HepG2 (cell line): ENCODE measurements around the gene PTPN2. TPM values are rescaled to one million over a fixed set of nuclear protein-coding genes. Genes with fewer than 3 reads are reported as not detected.

ENCODE experiments used
- ATAC-seq: fragments of 200-7000 bp; cut with Tn5 transposase; 3 replicates; pipeline ENCODE4 v1.9.1; 2020; ENCODE audit warnings: mild to moderate bottlenecking, moderate library complexity
- BruUV-seq: library from RNA; stranded (reverse); fragments of 400-500 nt; replicated peaks from 2 replicates; lab custom pipeline; 2021; lab: Mats Ljungman, UMichigan
- CTCF ChIA-PET: fragments of 300-600 bp; formaldehyde crosslinking; extraction: SDS; loops from one replicate; lab custom pipeline; 2021; ENCODE audit warnings: low total read pairs, inconsistent platforms, low intra/inter-chr PET ratio; lab: Yijun Ruan, JAX
- POLR2A ChIA-PET: fragments of 350-600 bp; sonication (Branson Sonifier 250); formaldehyde crosslinking; loops from one replicate; lab custom pipeline; 2020; ENCODE audit warnings: antibody characterized with exemption, inconsistent platforms; lab: Yijun Ruan, JAX
- DNase-seq: peaks from one replicate; pipeline ENCODE4 v3.0.0-alpha.2; 2015; ENCODE audit warnings: low spot score
- FAIRE-seq: peaks from 3 replicates; lab custom pipeline; 2011; peaks lifted over from hg19 to GRCh38; lab: Jason Lieb, UNC
- H2AFZ ChIP-seq: one replicate; pipeline ENCODE4 v1.6.1; 2011; ENCODE audit warnings: low read length, inconsistent platforms
- H3K27ac ChIP-seq: fragments of 300-600 bp; 3 replicates; pipeline ENCODE4 v1.8.0; 2011; ENCODE audit warnings: mixed run types, mild to moderate bottlenecking, mixed read lengths, low read length, inconsistent platforms; ENCODE audit not compliant: insufficient read depth; ENCODE audit errors: extremely low read length
- H3K27me3 ChIP-seq, 2 experiments: fragments of 200-600 bp in 1 of 2; 2 replicates in 1 of 2; 3 replicates in 1 of 2; pipeline versions ENCODE4 v1.6.0 to v1.8.0; 2011; ENCODE audit warnings: low read length in 2 of 2, mild to moderate bottlenecking in 2 of 2, moderate library complexity in 2 of 2, inconsistent platforms in 1 of 2; ENCODE audit not compliant: insufficient read depth in 2 of 2, control insufficient read depth in 1 of 2
- H3K36me3 ChIP-seq, 2 experiments: fragments of 200-600 bp in 1 of 2; replicated peaks in 1 of 2; 2 replicates in 1 of 2; 3 replicates in 1 of 2; pipeline versions ENCODE4 v1.5.1 to v1.8.0; 2011; ENCODE audit warnings: low read length in 2 of 2, inconsistent platforms in 1 of 2; ENCODE audit not compliant: insufficient read depth in 2 of 2, control insufficient read depth in 1 of 2
- H3K4me1 ChIP-seq: 2 replicates; pipeline ENCODE4 v1.5.1; 2012; ENCODE audit warnings: low read length, inconsistent platforms; ENCODE audit not compliant: insufficient read depth
- H3K4me2 ChIP-seq: 2 replicates; pipeline ENCODE4 v1.6.0; 2011; ENCODE audit warnings: low read depth, low read length, inconsistent platforms
- H3K4me3 ChIP-seq, 3 experiments: fragments of 200-600 bp in 1 of 3; sonication (generic), shearing (Covaris generic) in 1 of 3; replicated peaks in 1 of 3; 2 replicates each; pipeline ENCODE4 v1.5.1; 2011 to 2016; ENCODE audit warnings: low read length in 3 of 3, inconsistent platforms in 2 of 3, low read depth in 2 of 3, mild to moderate bottlenecking in 2 of 3, control low read depth in 1 of 3, mixed read lengths in 1 of 3; ENCODE audit not compliant: insufficient read depth in 1 of 3
- H3K79me2 ChIP-seq: one replicate; pipeline ENCODE4 v1.6.1; 2011; ENCODE audit warnings: low read length, inconsistent platforms; ENCODE audit not compliant: insufficient read depth
- H3K9ac ChIP-seq: 2 replicates; pipeline ENCODE4 v1.6.0; 2011; ENCODE audit warnings: mild to moderate bottlenecking, low read depth, low read length, inconsistent platforms; ENCODE audit not compliant: insufficient read depth
- H3K9me3 ChIP-seq: 2 replicates; pipeline ENCODE4 v1.5.1; 2012; ENCODE audit warnings: mild to moderate bottlenecking, low read length
- H4K20me1 ChIP-seq: 2 replicates; pipeline ENCODE4 v1.6.0; 2011; ENCODE audit warnings: inconsistent platforms, mild to moderate bottlenecking, low read length, moderate library complexity; ENCODE audit not compliant: insufficient read depth
- ARNT2 ChIP-seq: sonication (generic); formaldehyde crosslinking; IDR thresholded peaks from 2 replicates; pipeline ENCODE4 v1.8.0; 2022; ENCODE audit warnings: mild to moderate bottlenecking, low read depth, missing genetic modification reagents, moderate library complexity
- ELF3 ChIP-seq: IDR thresholded peaks from 2 replicates; pipeline ENCODE4 v1.6.1; 2016; ENCODE audit warnings: missing genetic modification reagents, missing compliant biosample characterization
- FOXA1 ChIP-seq, 2 experiments: fragments of 450-650 bp in 1 of 2; sonication (generic) in 1 of 2; formaldehyde crosslinking in 1 of 2; IDR thresholded peaks; 2 replicates each; pipeline versions ENCODE4 v1.4.0 to v1.6.1; 2016 to 2020; ENCODE audit warnings: missing genetic modification reagents in 1 of 2
- KDM3A ChIP-seq: IDR thresholded peaks from 2 replicates; pipeline ENCODE4 v1.6.1; 2018; ENCODE audit warnings: low read depth, missing compliant biosample characterization
- KDM6A ChIP-seq: IDR thresholded peaks from 2 replicates; pipeline ENCODE4 v1.6.1; 2016; ENCODE audit warnings: low read depth
- MXI1 ChIP-seq: IDR thresholded peaks from 3 replicates; pipeline ENCODE4 v1.6.1; 2012; ENCODE audit warnings: low read depth, low read length, inconsistent platforms, borderline replicate concordance
- NRL ChIP-seq: sonication (generic); formaldehyde crosslinking; IDR thresholded peaks from 2 replicates; pipeline ENCODE4 v1.5.0; 2020; ENCODE audit warnings: missing genetic modification reagents, mild to moderate bottlenecking, moderate library complexity, borderline replicate concordance
- RFXAP ChIP-seq: sonication (generic); formaldehyde crosslinking; IDR thresholded peaks from 2 replicates; pipeline ENCODE4 v1.4.0; 2020; ENCODE audit warnings: missing genetic modification reagents, borderline replicate concordance
- SRSF1 ChIP-seq: fragments of 200-400 bp; formaldehyde crosslinking; optimal IDR thresholded peaks from 2 replicates; pipeline ENCODE3; 2017; ENCODE audit warnings: mild to moderate bottlenecking, low read depth, low read length, moderate library complexity
- TBL1XR1 ChIP-seq: fragments of 150-350 bp; IDR thresholded peaks from 2 replicates; pipeline ENCODE4 v1.6.1; 2014; ENCODE audit warnings: borderline replicate concordance, low read length; ENCODE audit not compliant: partially characterized antibody
- ZBTB21 ChIP-seq: sonication (generic); formaldehyde crosslinking; IDR thresholded peaks from 2 replicates; pipeline ENCODE4 v1.4.0; 2020; ENCODE audit warnings: missing genetic modification reagents
- ZFP36 ChIP-seq: fragments of 150-350 bp; IDR thresholded peaks from 2 replicates; pipeline ENCODE4 v1.6.1; 2018; ENCODE audit warnings: borderline replicate concordance, low read length, low read depth; ENCODE audit not compliant: partially characterized antibody
- ZNF44 ChIP-seq: sonication (generic); formaldehyde crosslinking; IDR thresholded peaks from 2 replicates; pipeline ENCODE4 v1.5.1; 2020; ENCODE audit warnings: mild to moderate bottlenecking, missing genetic modification reagents
- ZNF558 ChIP-seq: sonication (generic); formaldehyde crosslinking; IDR thresholded peaks from 2 replicates; pipeline ENCODE4 v1.9.0; 2022; ENCODE audit warnings: mild to moderate bottlenecking, missing genetic modification reagents, borderline replicate concordance
- WGBS: methylation state at CpG from one replicate; pipeline ENCODE4 v1.1.6; 2017; ENCODE audit warnings: low lambda C conversion rate; 5-methylcytosine and 5-hydroxymethylcytosine counted together
- in situ Hi-C: cut with HindIII; loops from 2 replicates; pipeline ENCODE4 v1.10.0; 2017; ENCODE audit warnings: low pct_unique_long_range_greater_than_20kb; ENCODE audit not compliant: extremely low pct_ligation_motif_present
- intact Hi-C: fragments of 100-400 bp; cut with micrococcal nuclease; formaldehyde crosslinking; loops from one replicate; pipeline ENCODE4 v1.10.0; 2022; ENCODE audit not compliant: unreplicated experiment
- polyA plus RNA-seq, 8 experiments: library from polyadenylated mRNA; depleted of rRNA in 3 of 8; stranded (reverse) in 7 of 8; unstranded in 1 of 8; fragments of >200 nt; fragmentation: Illumina TruSeq in 4 of 8; extraction: Trizol in 4 of 8; gene quantifications; 2 replicates each; pipeline versions ENCODE4 v1.2.1 to v1.2.3, GENCODE V29; 2011 to 2016; ENCODE audit warnings: low read depth in 4 of 8, missing spikeins in 1 of 8, mixed read lengths in 1 of 8; ENCODE audit not compliant: insufficient read depth in 1 of 8
- total RNA-seq, 5 experiments: library from RNA; depleted of rRNA; stranded (reverse); fragments of >200 nt; fragmentation: Illumina TruSeq; extraction: Trizol; gene quantifications; 2 replicates each; pipeline ENCODE4 v1.2.3, GENCODE V29; 2016; ENCODE audit warnings: low read depth in 1 of 5
- TF ChIP-seq, protein P1 (sequence below): sonication (generic); formaldehyde crosslinking; IDR thresholded peaks from 2 replicates; pipeline ENCODE4 v1.4.0; 2020; ENCODE audit warnings: low read depth, missing genetic modification reagents
- TF ChIP-seq, protein P2 (sequence below): sonication (generic); formaldehyde crosslinking; IDR thresholded peaks from 2 replicates; pipeline ENCODE4 v1.4.0; 2020; ENCODE audit warnings: mild to moderate bottlenecking, missing genetic modification reagents
- TF ChIP-seq, protein P3 (sequence below): sonication (generic); formaldehyde crosslinking; IDR thresholded peaks from 2 replicates; pipeline ENCODE4 v1.9.0; 2021; ENCODE audit warnings: missing genetic modification reagents, borderline replicate concordance
- TF ChIP-seq, protein P4 (sequence below): sonication (generic); formaldehyde crosslinking; IDR thresholded peaks from 2 replicates; pipeline ENCODE4 v1.8.0; 2022; ENCODE audit warnings: mild to moderate bottlenecking, missing genetic modification reagents, moderate library complexity

The PTPN2 gene
- total and polyA plus RNA-seq, 2 of the 13 experiments (the other 11 are each of a cell fraction or from before 2014, with no cell fraction given) = 24.9 to 41.5 TPM

DNA sequence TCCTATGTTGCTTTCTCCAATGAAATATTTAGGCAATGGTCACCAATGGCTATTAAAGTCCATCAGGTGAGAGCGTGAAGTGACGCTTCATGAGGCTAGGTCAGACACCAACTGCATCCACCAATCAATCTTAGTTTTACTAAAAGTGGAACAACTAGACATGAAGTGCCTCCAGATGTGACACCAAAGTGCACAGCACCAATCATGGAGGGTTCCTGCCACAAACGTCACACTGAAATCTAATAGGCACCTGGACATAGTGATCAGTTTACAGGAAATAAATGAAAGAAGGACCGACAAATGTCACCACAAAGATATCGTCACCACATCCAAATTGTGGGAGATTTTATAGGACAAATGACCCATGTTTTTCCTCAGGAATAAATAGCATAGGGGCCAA lies 110.7 kb downstream of the PTPN2 start:
- POLR2A ChIA-PET = no interaction called here
- no peak overlapping the region for H3K4me3 ChIP-seq
- BruUV-seq = no TSS peak

More for the DNA sequence above, 110.7 kb downstream of the PTPN2 start:
- in situ Hi-C loops (no loop called here), intact Hi-C loops (loop anchor here (2.0 kb wide), 1 partner anchor 15 kb away; no protein-coding TSS in a partner anchor)
- CTCF ChIA-PET = no interaction called here
- Histone ChIP-seq H3K9ac (no peak overlapping the region), H2AFZ (no peak overlapping the region), H3K4me1 (peaks cover 10% of the 10 kb centered on the region), H3K27ac (no peak overlapping the region), H3K27me3 (no peaks in the 10 kb centered on the region), H3K9me3 (no peaks in the 10 kb centered on the region), H3K79me2 (no peaks in the 10 kb centered on the region), H3K4me2 (no peak overlapping the region), H4K20me1 (no peaks in the 10 kb centered on the region), H3K36me3 (no peaks in the 10 kb centered on the region)
- DNase-seq = no peak
- TF ChIP-seq ELF3 (CRISPR knock-in tag) (no peak), KDM6A (CRISPR knock-in tag) (no peak), ZNF44 (CRISPR knock-in tag) (no peak), ZFP36 (no peak), SRSF1 (no peak), FOXA1 (IDR thresholded peaks at IDR 0.05) (no peak), FOXA1 (CRISPR knock-in tag; IDR thresholded peaks at IDR 0.05) (no peak), MXI1 (no peak), KDM3A (CRISPR knock-in tag) (no peak), TBL1XR1 (no peak), RFXAP (CRISPR knock-in tag) (no peak), ZBTB21 (CRISPR knock-in tag) (no peak), ZNF558 (CRISPR knock-in tag) (no peak), NRL (CRISPR knock-in tag) (no peak), ARNT2 (CRISPR knock-in tag) (no peak)
- TF ChIP-seq, protein P1, sequence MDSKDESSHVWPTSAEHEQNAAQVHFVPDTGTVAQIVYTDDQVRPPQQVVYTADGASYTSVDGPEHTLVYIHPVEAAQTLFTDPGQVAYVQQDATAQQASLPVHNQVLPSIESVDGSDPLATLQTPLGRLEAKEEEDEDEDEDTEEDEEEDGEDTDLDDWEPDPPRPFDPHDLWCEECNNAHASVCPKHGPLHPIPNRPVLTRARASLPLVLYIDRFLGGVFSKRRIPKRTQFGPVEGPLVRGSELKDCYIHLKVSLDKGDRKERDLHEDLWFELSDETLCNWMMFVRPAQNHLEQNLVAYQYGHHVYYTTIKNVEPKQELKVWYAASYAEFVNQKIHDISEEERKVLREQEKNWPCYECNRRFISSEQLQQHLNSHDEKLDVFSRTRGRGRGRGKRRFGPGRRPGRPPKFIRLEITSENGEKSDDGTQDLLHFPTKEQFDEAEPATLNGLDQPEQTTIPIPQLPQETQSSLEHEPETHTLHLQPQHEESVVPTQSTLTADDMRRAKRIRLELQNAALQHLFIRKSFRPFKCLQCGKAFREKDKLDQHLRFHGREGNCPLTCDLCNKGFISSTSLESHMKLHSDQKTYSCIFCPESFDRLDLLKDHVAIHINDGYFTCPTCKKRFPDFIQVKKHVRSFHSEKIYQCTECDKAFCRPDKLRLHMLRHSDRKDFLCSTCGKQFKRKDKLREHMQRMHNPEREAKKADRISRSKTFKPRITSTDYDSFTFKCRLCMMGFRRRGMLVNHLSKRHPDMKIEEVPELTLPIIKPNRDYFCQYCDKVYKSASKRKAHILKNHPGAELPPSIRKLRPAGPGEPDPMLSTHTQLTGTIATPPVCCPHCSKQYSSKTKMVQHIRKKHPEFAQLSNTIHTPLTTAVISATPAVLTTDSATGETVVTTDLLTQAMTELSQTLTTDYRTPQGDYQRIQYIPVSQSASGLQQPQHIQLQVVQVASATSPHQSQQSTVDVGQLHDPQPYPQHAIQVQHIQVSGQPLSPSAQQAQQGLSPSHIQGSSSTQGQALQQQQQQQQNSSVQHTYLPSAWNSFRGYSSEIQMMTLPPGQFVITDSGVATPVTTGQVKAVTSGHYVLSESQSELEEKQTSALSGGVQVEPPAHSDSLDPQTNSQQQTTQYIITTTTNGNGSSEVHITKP (CRISPR knock-in tag) = no peak
- TF ChIP-seq, protein P2, sequence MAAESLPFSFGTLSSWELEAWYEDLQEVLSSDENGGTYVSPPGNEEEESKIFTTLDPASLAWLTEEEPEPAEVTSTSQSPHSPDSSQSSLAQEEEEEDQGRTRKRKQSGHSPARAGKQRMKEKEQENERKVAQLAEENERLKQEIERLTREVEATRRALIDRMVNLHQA (CRISPR knock-in tag) = no peak
- TF ChIP-seq, protein P3, sequence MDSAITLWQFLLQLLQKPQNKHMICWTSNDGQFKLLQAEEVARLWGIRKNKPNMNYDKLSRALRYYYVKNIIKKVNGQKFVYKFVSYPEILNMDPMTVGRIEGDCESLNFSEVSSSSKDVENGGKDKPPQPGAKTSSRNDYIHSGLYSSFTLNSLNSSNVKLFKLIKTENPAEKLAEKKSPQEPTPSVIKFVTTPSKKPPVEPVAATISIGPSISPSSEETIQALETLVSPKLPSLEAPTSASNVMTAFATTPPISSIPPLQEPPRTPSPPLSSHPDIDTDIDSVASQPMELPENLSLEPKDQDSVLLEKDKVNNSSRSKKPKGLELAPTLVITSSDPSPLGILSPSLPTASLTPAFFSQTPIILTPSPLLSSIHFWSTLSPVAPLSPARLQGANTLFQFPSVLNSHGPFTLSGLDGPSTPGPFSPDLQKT (CRISPR knock-in tag) = no peak
- TF ChIP-seq, protein P4, sequence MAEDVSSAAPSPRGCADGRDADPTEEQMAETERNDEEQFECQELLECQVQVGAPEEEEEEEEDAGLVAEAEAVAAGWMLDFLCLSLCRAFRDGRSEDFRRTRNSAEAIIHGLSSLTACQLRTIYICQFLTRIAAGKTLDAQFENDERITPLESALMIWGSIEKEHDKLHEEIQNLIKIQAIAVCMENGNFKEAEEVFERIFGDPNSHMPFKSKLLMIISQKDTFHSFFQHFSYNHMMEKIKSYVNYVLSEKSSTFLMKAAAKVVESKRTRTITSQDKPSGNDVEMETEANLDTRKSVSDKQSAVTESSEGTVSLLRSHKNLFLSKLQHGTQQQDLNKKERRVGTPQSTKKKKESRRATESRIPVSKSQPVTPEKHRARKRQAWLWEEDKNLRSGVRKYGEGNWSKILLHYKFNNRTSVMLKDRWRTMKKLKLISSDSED (CRISPR knock-in tag) = no peak
- no peak for FAIRE-seq
- ATAC-seq = no peak
- 95% methylated on average over 5 of the region's 5 CpGs for WGBS
